Measurements from ENCODE around the gene WFDC1. TPM values are rescaled to one million over a fixed set of nuclear protein-coding genes. Genes with fewer than 3 reads are reported as not detected.

WFDC1 gene, protein sequence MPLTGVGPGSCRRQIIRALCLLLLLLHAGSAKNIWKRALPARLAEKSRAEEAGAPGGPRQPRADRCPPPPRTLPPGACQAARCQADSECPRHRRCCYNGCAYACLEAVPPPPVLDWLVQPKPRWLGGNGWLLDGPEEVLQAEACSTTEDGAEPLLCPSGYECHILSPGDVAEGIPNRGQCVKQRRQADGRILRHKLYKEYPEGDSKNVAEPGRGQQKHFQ
- 1.5 and 2.7 TPM in 2 replicates for total RNA-seq

DNA sequence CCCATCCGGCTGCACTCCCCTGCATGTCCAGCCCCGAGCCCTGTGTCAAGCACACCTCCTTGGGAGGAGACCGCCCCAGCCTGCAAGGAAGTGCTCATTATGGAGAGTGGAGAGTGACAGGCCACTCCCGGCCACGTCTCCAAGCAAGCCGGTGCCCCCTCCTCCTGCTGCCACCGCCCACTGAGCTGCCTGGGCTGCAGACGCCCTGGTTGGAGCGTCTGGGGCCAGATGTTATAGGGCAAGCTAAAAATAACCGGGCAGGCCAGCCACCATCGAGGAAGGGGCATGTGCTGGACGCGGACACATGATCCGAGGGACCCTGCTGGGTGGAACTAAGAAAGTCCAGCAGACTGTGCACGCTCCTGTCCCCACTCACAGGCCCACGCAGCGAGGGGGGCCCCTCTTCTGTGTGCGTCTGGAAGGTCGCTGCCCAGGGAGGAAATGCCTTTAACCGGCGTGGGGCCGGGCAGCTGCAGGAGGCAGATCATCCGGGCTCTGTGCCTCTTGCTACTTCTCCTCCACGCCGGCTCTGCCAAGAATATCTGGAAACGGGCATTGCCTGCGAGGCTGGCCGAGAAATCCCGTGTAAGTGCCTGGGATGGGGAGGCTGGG lies at the start of gene WFDC1:
TSS of gene WFDC1 (plus strand) at position 348 of the 612 bp plus-strand sequence. CDS start at position 442, 94 bp downstream.

DNA sequence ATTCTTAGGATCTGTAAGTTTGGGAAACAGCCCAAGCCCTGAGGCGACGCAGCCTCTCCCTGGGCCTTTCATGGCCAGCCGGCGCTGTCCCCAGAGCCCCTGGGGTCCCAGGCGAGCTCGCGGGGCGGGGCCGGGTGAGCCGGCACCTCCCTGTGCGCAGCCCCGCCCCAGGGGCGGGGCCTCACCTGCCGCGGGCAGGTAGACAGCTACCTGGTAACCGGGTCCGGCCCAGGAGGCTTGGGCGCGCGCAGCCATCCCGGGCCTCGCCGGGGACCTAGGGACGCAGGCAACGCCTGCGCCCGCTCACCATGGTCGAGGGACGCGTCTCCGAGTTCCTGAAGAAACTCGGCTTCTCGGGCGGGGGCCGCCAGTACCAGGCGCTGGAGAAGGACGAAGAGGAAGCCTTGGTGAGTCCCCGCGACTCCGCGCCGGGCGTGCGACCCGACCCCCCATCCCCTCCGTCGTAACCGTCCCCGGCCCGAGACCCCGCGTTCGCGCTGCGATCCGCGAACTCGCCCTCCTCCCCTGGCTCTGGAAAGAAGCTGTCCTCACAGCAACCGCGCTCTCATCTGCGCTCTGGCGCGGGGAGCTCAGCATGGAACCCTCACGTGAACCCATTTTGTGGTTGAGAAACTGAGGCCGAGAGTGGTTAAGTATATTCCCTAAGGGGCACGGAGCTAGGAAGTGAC lies 73.8 kb downstream of the WFDC1 start, which contains the start of gene ATP2C2:
TSS of gene ATP2C2 (plus strand) at position 231 of the 689 bp plus-strand sequence. CDS start at position 309, 78 bp downstream.

Other genes starting within 250 kb of the WFDC1 start
- 105 and 113 TPM in 2 replicates for gene MBTPS1, start 177.9 kb upstream of the WFDC1 start, total RNA-seq
- gene HSDL1, start 149.7 kb upstream of the WFDC1 start, total RNA-seq = 13.0 and 14.3 TPM in 2 replicates
- not detected in 2 replicates for gene DNAAF1, start 149.6 kb upstream of the WFDC1 start, total RNA-seq
- gene TAF1C, start 107.8 kb upstream of the WFDC1 start, total RNA-seq = 15.6 and 25.5 TPM in 2 replicates
- gene ADAD2, start 103.7 kb upstream of the WFDC1 start, total RNA-seq = not detected in 2 replicates
- gene KCNG4, start 54.9 kb upstream of the WFDC1 start, total RNA-seq = not detected in 2 replicates
- gene ATP2C2, start 73.7 kb downstream of the WFDC1 start, total RNA-seq = not detected in 2 replicates
- gene MEAK7, start 209.8 kb downstream of the WFDC1 start, total RNA-seq = 12.3 and 13.4 TPM in 2 replicates

Measured in cardiac atrium fibroblast (primary cell).